GM12878 (cell line): ENCODE measurements around the gene MRPL54. TPM values are rescaled to one million over a fixed set of nuclear protein-coding genes. Genes with fewer than 3 reads are reported as not detected.

Experiments
- CHD2 ChIP-seq: IDR thresholded peaks from 2 replicates; pipeline ENCODE4 v1.6.1; 2011; ENCODE audit warnings: low read depth, low read length, improper control_type of control experiment, borderline replicate concordance
- E4F1 ChIP-seq: fragments of 450-650 bp; IDR thresholded peaks from 2 replicates; pipeline ENCODE4 v1.6.1; 2018; ENCODE audit warnings: borderline replicate concordance, mild to moderate bottlenecking; ENCODE audit not compliant: partially characterized antibody
- POLR2AphosphoS5 ChIP-seq: IDR thresholded peaks from 2 replicates; pipeline ENCODE4 v1.6.1; 2011; ENCODE audit warnings: mild to moderate bottlenecking, low read length, inconsistent platforms
- SKIL ChIP-seq: fragments of 450-650 bp; IDR thresholded peaks from 2 replicates; pipeline ENCODE4 v1.6.1; 2017; ENCODE audit warnings: mild to moderate bottlenecking, low read depth, inconsistent platforms; ENCODE audit not compliant: poor library complexity, severe bottlenecking
- ZBTB11 ChIP-seq: fragments of 450-650 bp; formaldehyde crosslinking; IDR thresholded peaks from 2 replicates; pipeline ENCODE4 v1.5.0; 2022; ENCODE audit warnings: mild to moderate bottlenecking, missing genetic modification characterization
- polyA plus RNA-seq, 11 experiments: library from polyadenylated mRNA; depleted of rRNA in 4 of 11; unstranded in 6 of 11; stranded (reverse) in 5 of 11; fragments of >200 nt; fragmentation: Nextera tagmentation in 4 of 11; fragmentation: Illumina TruSeq in 1 of 11; extraction: Ambion mirVana in 4 of 11; extraction: Trizol in 1 of 11; gene quantifications; 1 replicate in 1 of 11; 2 replicates in 10 of 11; pipeline versions ENCODE4 v1.2.1 to v1.2.3, GENCODE V29; 2011 to 2016; ENCODE audit warnings: inconsistent platforms in 2 of 11, missing spikeins in 2 of 11, low read depth in 1 of 11
- total RNA-seq, 4 experiments: library from RNA; depleted of rRNA in 3 of 4; stranded (reverse); fragments of >200 nt in 3 of 4; fragmentation: Illumina TruSeq in 1 of 4; extraction: Trizol in 1 of 4; gene quantifications; 2 replicates each; pipeline versions ENCODE4 v1.2.1 to v1.2.3, GENCODE V29; 2013 to 2021

The MRPL54 gene
- total and polyA plus RNA-seq, 10 of the 15 experiments (the other 5 are each of a cell fraction or from before 2014, with no cell fraction given) = 3.1 to 98.7 (median 75.2) TPM

DNA sequence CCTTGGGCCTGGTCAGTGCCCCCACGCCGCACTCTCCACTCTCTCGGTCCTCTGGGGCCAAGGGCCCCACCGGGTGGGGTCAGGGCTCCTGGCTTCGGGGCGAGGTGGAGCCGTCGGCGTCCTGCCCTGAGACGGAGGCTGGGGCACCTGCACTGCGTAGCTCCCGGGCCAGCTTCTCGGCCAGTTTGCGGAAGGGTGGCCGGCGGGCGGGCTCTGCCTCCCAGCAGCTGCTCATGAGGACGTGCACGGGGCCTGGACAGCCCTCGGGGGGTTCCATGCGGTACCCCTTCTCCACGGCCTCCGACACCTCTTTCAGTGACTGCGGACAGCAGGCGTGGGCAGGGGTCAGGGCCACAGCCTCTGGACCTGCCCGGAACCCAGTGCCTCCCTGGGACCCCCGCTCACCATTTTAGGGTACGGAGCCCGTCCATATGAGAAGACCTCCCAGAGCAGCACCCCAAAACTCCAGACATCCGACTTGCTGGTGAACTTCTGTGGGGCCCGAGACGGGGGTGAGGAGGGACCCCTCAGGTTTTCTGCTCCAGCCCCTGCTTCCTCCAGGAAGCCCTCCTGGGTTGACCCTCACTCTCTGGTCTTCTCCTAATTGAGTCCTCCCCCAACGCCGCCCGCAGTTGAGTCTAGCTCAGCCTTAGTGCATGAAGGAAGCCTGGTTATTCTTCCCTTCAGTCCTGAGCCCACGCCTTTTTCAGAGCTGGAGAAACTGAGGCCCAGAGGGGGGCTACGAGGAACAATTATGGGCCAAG, 15.8 kb downstream of the MRPL54 start (continued):
- TF ChIP-seq SKIL = no peak
- TF ChIP-seq POLR2AphosphoS5 = no peak
- no peak for TF ChIP-seq E4F1
- no peak for TF ChIP-seq CHD2
- TF ChIP-seq ZBTB11 (CRISPR knock-in tag) = no peak
